Omental fat pad (tissue), 4 donors: ENCODE measurements around the gene KIF26B. TPM values are rescaled to one million over a fixed set of nuclear protein-coding genes. Genes with fewer than 3 reads are reported as not detected.

ENCODE experiments used
- ATAC-seq: fragments of 150-250 bp; one replicate; pipeline ENCODE4 v1.9.1; 2016; ENCODE audit warnings: mild to moderate bottlenecking, moderate library complexity; ENCODE audit not compliant: low FRiP score
- DNase-seq: peaks from one replicate; pipeline ENCODE4 v3.0.0-alpha.2; 2019; ENCODE audit warnings: low spot score
- total RNA-seq, 4 donors: library from RNA; depleted of rRNA; stranded (reverse); fragments of >200 nt; gene quantifications; one replicate each; pipeline ENCODE4 v1.1.0, GENCODE V29; 2016
- TF ChIP-seq, protein P1 (sequence below), 3 donors: fragments of 450-650 bp; IDR thresholded peaks; one replicate each; pipeline ENCODE4 v1.5.1; 2016 to 2017; ENCODE audit warnings: antibody characterized with exemption in 3 of 3, mild to moderate bottlenecking in 3 of 3, moderate library complexity in 2 of 3

The KIF26B gene
- total RNA-seq, 4 donors from 2014 or later, result 0.13 to 0.96 (median 0.39) TPM

DNA sequence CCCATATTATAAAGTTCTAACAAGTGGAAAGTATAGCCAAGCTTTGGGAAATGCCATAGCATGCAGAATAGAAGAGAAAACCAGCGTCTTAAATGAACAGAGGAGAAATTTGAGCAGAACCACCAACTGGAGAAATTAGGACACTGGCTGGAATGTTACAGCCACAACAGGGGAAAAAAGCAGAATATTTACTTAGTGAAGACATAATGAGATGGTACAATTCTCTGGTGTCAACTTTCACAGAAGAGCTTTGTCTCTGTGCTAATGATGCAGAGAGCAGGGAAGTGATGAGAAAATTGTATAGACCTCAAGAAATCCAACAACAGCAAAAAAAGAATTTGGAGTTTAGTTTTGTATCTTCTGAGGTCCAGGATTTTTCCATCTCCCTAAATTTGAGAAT is 249.7 kb downstream of the KIF26B start:
- no peak for ATAC-seq
- no peak for DNase-seq
- TF ChIP-seq, protein P1, sequence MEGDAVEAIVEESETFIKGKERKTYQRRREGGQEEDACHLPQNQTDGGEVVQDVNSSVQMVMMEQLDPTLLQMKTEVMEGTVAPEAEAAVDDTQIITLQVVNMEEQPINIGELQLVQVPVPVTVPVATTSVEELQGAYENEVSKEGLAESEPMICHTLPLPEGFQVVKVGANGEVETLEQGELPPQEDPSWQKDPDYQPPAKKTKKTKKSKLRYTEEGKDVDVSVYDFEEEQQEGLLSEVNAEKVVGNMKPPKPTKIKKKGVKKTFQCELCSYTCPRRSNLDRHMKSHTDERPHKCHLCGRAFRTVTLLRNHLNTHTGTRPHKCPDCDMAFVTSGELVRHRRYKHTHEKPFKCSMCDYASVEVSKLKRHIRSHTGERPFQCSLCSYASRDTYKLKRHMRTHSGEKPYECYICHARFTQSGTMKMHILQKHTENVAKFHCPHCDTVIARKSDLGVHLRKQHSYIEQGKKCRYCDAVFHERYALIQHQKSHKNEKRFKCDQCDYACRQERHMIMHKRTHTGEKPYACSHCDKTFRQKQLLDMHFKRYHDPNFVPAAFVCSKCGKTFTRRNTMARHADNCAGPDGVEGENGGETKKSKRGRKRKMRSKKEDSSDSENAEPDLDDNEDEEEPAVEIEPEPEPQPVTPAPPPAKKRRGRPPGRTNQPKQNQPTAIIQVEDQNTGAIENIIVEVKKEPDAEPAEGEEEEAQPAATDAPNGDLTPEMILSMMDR (IDR thresholded peaks at IDR 0.05), result no peak

DNA sequence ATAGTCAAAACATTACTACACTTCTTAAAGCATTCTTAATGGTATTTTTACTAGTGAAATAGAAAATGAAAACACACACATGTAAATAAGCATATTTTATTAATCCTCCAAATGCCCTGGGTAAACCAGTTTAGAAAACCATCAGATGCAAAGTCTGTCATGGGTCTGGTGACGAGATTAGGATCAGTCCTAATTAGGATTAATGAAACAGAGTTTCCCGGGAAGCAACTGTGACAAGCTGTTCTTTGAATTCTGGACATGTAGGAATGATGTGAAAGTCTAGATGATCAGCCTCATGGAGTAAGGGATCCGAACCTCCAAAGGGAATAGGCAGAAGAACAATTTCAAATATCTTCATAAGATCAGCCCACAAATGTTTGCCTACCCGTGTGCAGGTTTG is 250.2 kb downstream of the KIF26B start:
- DNase-seq (no peak), ATAC-seq (no peak)
- TF ChIP-seq, protein P1 (IDR thresholded peaks at IDR 0.05), result no peak

GRCh38 chr1:245406426-245406825 is 251.6 kb downstream of the KIF26B start:
- DNase-seq (no peak), ATAC-seq (no peak)
- TF ChIP-seq, protein P1 (IDR thresholded peaks at IDR 0.05), result no peak

DNA sequence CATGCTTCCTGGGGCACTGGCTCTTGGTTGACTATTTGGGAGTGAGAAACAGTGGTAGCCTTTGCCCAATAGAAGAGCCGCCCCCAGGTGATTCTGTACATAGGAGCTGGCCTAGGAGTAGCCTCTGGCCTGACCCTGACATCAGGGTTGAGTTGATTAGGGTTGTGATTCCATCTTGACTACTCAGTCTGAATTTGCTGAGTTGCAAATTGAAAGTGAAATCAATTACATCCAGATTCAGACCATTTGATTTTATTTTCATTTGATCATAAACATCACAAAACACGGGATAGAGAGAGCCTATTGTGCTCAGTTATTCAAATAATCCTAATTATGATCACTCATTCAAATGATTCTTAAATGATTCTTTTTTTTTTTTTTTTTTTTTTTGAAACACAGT is 253.2 kb downstream of the KIF26B start:
- TF ChIP-seq, protein P1 (IDR thresholded peaks at IDR 0.05), result no peak
- no peak for ATAC-seq
- DNase-seq, result no peak

DNA sequence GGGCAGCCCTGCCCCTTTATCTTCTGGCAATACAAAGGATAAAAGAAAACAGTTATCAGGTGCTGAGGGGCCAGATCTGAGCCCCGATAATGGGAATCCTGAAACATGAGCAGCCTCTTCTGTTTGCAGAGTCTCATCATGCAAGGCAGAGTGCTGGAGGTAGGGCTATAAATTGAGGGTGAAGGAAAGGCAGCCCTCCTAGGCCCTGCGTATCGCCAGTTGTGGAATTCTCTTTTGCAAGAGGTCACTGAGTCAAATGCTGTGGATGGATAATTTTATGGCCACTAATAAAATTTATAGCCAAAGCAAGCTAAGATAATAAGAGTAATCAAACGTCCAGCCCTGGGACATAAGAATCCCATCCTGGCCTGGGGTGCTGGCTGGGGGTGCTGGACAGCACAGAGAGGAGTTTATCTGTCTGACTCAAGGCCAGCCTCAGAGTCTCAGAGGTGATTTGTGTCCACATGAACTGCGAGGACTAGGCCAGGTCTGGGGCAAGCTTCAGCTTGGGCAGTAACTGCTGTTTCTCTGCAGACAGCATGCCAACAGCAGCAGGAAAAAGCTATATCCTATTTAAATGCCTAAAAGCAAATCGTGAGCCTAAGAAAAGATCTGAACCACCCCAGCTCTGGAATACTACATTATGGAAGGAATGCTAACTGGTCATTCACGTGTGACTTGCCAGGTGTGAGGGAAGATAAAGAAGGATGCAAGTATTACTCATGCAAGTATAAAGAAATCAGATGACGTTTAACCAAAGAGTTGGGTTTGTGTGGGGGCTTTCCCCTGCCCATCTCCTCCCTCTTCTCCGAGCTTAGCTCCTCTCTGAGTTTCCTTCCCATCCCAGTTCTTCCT is 254.8 kb downstream of the KIF26B start:
- TF ChIP-seq, protein P1 (IDR thresholded peaks at IDR 0.05), result no peak
- ATAC-seq (no peak), DNase-seq (no peak)

GRCh38 chr1:245411245-245412036 is 256.7 kb downstream of the KIF26B start:
- ATAC-seq (no peak), DNase-seq (no peak)
- TF ChIP-seq, protein P1 (IDR thresholded peaks at IDR 0.05), result no peak
